Muscle of leg (tissue), 11 donors: ENCODE measurements around the gene NKX1-2. TPM values are rescaled to one million over a fixed set of nuclear protein-coding genes. Genes with fewer than 3 reads are reported as not detected.

Source experiments
- DNase-seq: peaks from one replicate; pipeline ENCODE4 v3.0.0; 2013
- H3K27ac ChIP-seq: one replicate; pipeline ENCODE4 v1.5.1; 2013; ENCODE audit warnings: mild to moderate bottlenecking, low read length, control low read depth
- H3K27me3 ChIP-seq: one replicate; pipeline ENCODE4 v1.6.1; 2013; ENCODE audit warnings: low read length; ENCODE audit not compliant: control insufficient read depth, insufficient read depth
- H3K36me3 ChIP-seq: one replicate; pipeline ENCODE4 v1.6.1; 2013; ENCODE audit warnings: low read length; ENCODE audit not compliant: control insufficient read depth, insufficient read depth
- H3K4me1 ChIP-seq: one replicate; pipeline ENCODE4 v1.6.1; 2013; ENCODE audit warnings: low read length; ENCODE audit not compliant: control insufficient read depth, insufficient read depth
- H3K4me3 ChIP-seq: one replicate; pipeline ENCODE4 v1.5.1; 2013; ENCODE audit warnings: low read length, control low read depth
- H3K9me3 ChIP-seq: replicated peaks from 2 replicates; pipeline ENCODE4 v1.6.1; 2013; ENCODE audit warnings: low read depth, low read length; ENCODE audit not compliant: control insufficient read depth
- WGBS: methylation state at CpG from one replicate; pipeline ENCODE4 v1.1.5; 2013; ENCODE audit warnings: missing lambda C conversion rate; ENCODE audit not compliant: insufficient coverage; 5-methylcytosine and 5-hydroxymethylcytosine counted together
- polyA plus RNA-seq, 8 donors: library from polyadenylated mRNA; unstranded; fragments of 120-200 nt; gene quantifications; one replicate each; pipeline versions ENCODE4 v1.2.1 to v1.2.3, GENCODE V29; 2013; ENCODE audit warnings: inconsistent platforms in 1 of 8, low replicate concordance in 1 of 8; ENCODE audit not compliant: insufficient read length in 8 of 8, insufficient read depth in 1 of 8
- total RNA-seq: library from RNA; stranded (reverse); fragments of 120-200 nt; gene quantifications from one replicate; pipeline ENCODE4 v1.2.4, GENCODE V29; 2013

The NKX1-2 gene
- total and polyA plus RNA-seq, 9 donors = 0.05 to 0.09 TPM; not detected in 7

GRCh38 chr10:124402273-124402672, 47.6 kb downstream of the NKX1-2 start:
- H3K4me3 ChIP-seq = no peak overlapping the region
- whole genome bisulfite sequencing = no CpG with 5 or more reads among the region's 2 CpGs
- H3K9me3 ChIP-seq = no peaks in the 10 kb centered on the region
- H3K36me3 ChIP-seq = peaks cover 44% of the 10 kb centered on the region
- no peak overlapping the region for H3K27ac ChIP-seq
- H3K27me3 ChIP-seq = no peaks in the 10 kb centered on the region
- no peak for DNase-seq
- peaks cover 2% of the 10 kb centered on the region for H3K4me1 ChIP-seq

- 99% methylated on average over 5 of the region's 5 CpGs for WGBS
- no peak for DNase-seq
- peaks cover 44% of the 10 kb centered on the region for H3K36me3 ChIP-seq
Observed at GRCh38 chr10:124401633-124402032, 48.2 kb downstream of the NKX1-2 start.

More at GRCh38 chr10:124401633-124402032, 48.2 kb downstream of the NKX1-2 start:
- no peaks in the 10 kb centered on the region for H3K9me3 ChIP-seq
- no peak overlapping the region for H3K27ac ChIP-seq
- no peaks in the 10 kb centered on the region for H3K27me3 ChIP-seq
- H3K4me3 ChIP-seq = no peak overlapping the region
- peaks cover 2% of the 10 kb centered on the region for H3K4me1 ChIP-seq

Other genes starting within 250 kb of the NKX1-2 start
- 80.8 TPM for gene OAT, start 31.1 kb downstream of the NKX1-2 start, total RNA-seq
- 100 to 1,000 TPM in 1 of 8 donors, 10 to 100 TPM in 7; 56.3 to 128 (median 73.4) TPM for gene OAT, start 31.1 kb downstream of the NKX1-2 start, polyA plus RNA-seq
- 2.9 TPM for gene LHPP, start 11.8 kb upstream of the NKX1-2 start, total RNA-seq
- gene LHPP, start 11.8 kb upstream of the NKX1-2 start, polyA plus RNA-seq = 1 to 10 TPM; 6.6 to 9.9 (median 8.2) TPM